Kasumi-1 (cell line): Measurements from ENCODE around the gene ALPL.
A peak's percentile ranks its signal among the peaks of the same experiment; 100 is the strongest.

Experiments
- DNase-seq, 2 experiments: peaks; one replicate each; lab custom pipeline; 2025; lab: John Stamatoyannopoulos, UW

ALPL gene

GRCh38 chr1:21530368-21531016 is 21.3 kb downstream of the ALPL start:
- no peak for DNase-seq

DNA sequence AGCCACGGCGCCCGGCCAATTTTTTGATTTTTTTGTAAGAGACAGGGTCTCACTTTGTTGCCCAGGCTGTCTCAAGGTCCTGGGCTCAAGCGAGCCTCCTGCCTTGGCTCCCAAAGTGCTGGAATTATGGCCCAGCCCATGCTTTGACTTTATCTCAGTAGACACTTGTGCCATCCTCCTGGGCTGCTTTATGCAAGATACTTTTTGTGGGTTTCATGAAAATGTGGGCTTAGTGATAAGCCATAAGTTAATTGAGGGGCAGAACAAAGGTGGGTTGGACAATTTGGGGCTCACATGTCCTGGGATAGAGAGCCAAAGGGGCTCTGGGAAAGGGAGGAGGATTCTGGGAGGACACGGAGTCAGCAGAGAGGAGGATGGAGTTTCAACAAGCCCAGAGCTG is 22.0 kb downstream of the ALPL start:
- DNase-seq = no peak

- DNase-seq = no peak
Measured at GRCh38 chr1:21532496-21532895, 23.3 kb downstream of the ALPL start.

- DNase-seq = no peak
Measured at GRCh38 chr1:21532992-21533534, 23.8 kb downstream of the ALPL start.

GRCh38 chr1:21534146-21534545 is 24.9 kb downstream of the ALPL start:
- DNase-seq = no peak

- peak; percentile 87 to 90 for DNase-seq
Measured at GRCh38 chr1:21534674-21535378, 25.6 kb downstream of the ALPL start.

- DNase-seq = no peak
Measured at GRCh38 chr1:21536218-21536617, 27.0 kb downstream of the ALPL start.

- DNase-seq = no peak
Measured at GRCh38 chr1:21537511-21537931, 28.3 kb downstream of the ALPL start.

DNA sequence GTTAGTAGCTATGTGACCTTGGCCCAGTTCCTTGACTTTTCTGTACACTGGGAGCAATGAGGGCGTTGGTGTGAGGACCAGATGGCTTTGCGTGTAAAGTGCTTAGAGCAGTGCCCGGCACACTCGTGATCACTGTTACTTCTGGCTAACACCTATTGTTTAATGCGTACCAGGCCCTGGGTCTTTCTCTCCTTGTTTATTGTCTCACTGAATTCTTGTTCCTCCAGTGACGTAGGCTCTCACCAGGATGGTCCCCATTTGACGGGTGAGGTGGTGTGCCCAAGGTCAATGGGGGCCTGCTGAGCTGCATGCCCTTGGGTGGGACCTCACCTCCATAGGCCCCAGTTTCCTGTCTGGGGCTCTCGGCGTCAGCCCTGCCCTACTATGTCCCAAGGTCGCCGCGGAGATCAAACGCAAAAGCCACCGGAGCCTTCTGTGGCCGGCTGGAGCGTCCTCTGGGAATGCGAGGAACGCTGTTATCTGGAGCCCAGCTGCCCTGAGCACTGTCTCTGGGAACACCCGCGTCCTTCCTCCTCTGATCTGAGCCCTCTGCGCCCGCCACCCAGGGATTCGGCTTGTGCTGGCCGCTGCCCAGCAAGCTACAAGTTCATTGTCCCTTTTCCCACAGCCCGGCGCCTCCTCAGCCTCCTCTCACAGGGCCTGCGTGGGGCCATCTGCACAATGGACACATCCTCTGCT is 28.9 kb downstream of the ALPL start:
- no peak for DNase-seq

- peak; percentile 39 to 58 for DNase-seq
Measured at GRCh38 chr1:21539933-21540332, 30.7 kb downstream of the ALPL start.

- DNase-seq = no peak
Measured at GRCh38 chr1:21541329-21541728, 32.1 kb downstream of the ALPL start.

DNA sequence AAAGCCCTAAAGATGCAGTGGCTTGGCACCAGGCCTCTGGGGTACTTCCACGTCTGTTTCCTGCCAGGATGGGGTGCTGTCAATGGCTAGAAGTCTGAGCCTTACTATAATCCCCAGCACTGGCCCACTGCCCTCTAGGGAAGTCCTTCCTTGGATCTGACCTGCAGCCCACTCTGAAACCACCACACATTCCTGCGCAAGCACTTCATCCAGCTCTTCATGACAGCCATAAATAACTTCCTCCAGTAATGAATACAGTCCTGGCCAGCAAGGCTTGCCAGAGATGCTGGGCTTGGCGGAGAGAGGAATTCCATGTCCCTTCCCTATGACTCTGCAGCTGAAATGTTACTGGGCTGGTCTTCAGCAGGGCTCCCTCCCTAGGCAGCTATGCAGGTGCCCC is 32.6 kb downstream of the ALPL start:
- DNase-seq = no peak

DNA sequence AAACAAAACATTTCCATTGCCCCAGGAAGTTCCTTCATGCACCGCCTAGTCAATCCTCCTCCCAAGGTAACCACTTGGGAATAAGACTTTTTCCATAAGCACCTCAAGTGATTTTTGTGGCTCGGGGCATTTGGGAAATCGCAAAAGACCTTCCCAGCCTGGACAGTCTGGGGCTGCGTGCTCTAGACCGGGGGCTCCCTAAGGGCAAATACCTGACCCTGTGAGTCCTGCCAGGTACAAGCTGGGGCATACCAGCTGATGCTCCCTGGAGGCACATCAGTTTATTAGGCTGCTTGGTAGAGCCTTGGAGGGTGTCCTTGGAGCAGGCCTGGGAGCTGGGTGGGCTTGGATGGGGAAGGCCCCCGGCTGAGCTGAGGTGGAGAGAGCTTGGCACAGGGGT is 34.4 kb downstream of the ALPL start:
- no peak for DNase-seq

GRCh38 chr1:21544095-21544494 is 34.9 kb downstream of the ALPL start:
- DNase-seq = no peak

DNA sequence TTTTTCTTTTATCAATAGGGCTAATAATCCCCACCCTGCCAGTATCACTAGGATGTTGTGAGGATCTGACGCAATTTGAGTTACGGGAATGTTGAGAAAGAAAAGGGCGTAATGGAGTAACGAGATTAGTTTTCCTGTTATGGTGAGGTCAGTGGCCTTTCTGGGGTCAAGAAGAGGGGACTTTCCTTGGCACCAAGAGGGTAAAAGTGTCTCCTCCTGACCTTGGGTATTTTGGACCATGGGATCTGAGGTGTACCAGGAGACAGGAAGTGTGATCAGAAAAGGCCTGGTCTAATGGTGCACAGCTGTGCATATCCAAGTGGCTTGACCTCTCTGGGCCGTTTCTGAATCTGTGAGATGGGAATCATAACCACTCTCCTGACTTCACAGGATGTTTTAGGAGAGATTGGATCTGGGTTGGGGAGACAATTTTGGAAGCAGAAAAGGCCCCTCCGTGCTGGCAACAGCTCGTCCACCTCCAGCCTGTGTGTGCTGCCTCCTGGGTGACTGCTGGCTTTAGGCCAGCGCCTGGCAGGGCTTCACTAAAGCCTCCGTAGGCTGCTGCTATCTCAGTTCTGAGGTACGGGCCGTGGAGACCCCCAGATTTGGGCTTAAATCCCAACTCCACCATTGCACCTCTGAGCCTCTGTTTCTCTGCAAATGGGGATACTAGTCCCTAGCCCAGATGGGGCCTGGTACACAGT is 37.1 kb downstream of the ALPL start:
- no peak for DNase-seq

- no peak for DNase-seq
Measured at GRCh38 chr1:21547876-21548275, 38.7 kb downstream of the ALPL start.

DNA sequence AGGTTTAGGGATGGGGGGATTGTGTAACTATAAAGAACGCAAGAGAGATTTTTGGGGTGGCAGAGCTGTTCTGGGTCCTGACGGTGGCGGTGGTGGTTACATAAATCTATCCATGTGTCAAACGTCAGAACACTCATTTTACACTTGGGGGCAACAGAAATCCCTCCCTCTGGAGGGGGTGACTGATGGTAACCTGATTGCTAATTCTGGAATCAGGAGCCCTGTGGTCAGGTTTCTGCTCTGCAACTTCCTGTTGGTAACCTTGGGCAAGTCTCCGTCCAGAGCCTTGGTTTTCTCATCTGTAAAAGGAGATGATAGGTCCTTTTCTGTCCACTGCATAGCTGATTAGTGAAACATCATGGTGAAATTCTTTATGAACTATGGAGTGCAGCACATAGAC is 40.9 kb downstream of the ALPL start:
- no peak for DNase-seq

GRCh38 chr1:21550866-21551475 is 41.7 kb downstream of the ALPL start:
- no peak for DNase-seq

DNA sequence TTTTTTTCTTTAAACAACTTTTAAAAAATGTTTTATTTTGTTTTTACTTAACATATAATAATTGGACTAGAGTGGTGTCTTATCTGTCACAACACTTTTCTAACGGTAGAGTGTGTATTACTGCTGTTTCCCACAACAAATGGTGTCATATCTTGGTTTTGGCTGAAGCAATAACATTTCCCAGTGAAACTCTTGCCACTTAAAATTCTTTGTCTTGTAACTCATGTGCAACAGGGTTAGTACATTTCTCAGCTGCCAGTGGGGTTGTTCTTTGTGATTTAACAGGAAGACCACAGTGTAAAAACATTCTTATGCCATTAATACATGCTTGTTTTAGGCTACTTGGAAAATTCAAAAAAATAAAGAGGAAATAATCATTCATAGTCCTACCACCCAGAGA is 43.5 kb downstream of the ALPL start:
- peak; percentile 40 to 41 for DNase-seq

DNA sequence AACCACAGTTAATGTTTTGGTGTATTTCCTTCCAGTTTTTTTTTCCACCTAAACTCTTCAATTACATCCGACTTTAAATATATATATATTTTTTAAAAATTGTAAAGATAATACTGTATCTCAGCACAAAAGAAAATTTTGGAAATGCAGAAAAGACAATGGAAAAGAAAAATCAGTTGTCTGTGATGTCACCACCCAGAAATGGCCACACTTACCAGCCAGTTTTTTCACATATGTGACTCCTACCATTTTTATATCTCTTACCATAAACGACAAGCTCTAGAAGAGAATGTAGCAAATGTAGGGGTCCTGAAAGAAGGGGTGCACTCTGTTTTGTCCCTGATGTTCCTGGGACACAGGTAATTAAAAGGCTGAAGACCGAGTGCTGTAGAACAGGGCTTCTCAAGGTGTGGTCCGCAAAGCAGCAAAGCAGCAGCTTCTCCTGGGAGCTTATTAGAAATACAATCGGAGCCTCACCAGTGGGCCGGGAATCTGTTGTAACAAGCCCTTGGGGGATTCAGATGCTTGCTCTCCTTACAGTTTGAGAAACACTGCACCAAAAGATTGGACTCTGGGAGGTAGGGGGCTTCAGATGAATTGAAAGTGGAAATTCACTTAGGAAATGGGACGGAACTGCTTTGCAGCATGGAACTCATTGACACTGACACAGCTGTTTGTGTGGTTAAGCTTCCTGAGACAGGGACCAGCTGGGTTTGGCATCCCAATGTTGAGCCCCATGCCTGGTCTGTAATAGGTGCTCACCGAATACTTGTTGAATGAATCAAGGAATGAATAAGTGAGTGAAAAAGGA is 44.1 kb downstream of the ALPL start:
- DNase-seq = no peak
